Stomach (tissue), 9 donors: Measurements from ENCODE around the gene RO60. TPM values are rescaled to one million over a fixed set of nuclear protein-coding genes. Genes with fewer than 3 reads are reported as not detected.
"Not testable (repeated sequence)": the region's sequence is repeated elsewhere in the genome, so short reads cannot be mapped to it uniquely, and the experiment has no call there.

ENCODE experiments used
- DNase-seq, 2 donors: peaks; one replicate each; pipeline versions ENCODE4 v3.0.0 to v3.0.0-alpha.2; 2013 to 2019
- H3K27ac ChIP-seq, 5 donors: fragments of 200-600 bp in 4 of 5; sonication (generic) in 4 of 5; one replicate each; pipeline ENCODE4 v1.5.1; 2013 to 2019; ENCODE audit warnings: mild to moderate bottlenecking in 1 of 5, moderate library complexity in 1 of 5
- H3K27me3 ChIP-seq, 3 donors: fragments of 200-600 bp; sonication (generic); one replicate each; pipeline ENCODE4 v1.5.1; 2017 to 2019; ENCODE audit warnings: mixed run types in 1 of 3
- H3K36me3 ChIP-seq, 4 donors: fragments of 200-600 bp; sonication (generic); 1 replicate in 3 of 4; 2 replicates in 1 of 4; pipeline ENCODE4 v1.5.1; 2016 to 2019
- H3K4me1 ChIP-seq, 4 donors: fragments of 200-600 bp; sonication (generic); one replicate each; pipeline ENCODE4 v1.5.1; 2016 to 2019
- H3K4me3 ChIP-seq, 4 donors: fragments of 200-600 bp; sonication (generic) in 3 of 4; one replicate each; pipeline ENCODE4 v1.5.1; 2016 to 2019; ENCODE audit warnings: mild to moderate bottlenecking in 1 of 4
- H3K9me3 ChIP-seq, 4 donors: fragments of 200-600 bp; sonication (generic); one replicate each; pipeline ENCODE4 v1.5.1; 2016 to 2019
- EP300 ChIP-seq: sonication (generic); formaldehyde crosslinking; IDR thresholded peaks from one replicate; pipeline ENCODE4 v1.6.1; 2017; ENCODE audit warnings: antibody characterized with exemption
- POLR2A ChIP-seq, 4 donors: fragments of 450-650 bp; IDR thresholded peaks; one replicate each; pipeline ENCODE4 v1.6.1; 2016; ENCODE audit warnings: antibody characterized with exemption in 4 of 4, control low read depth in 2 of 4, mild to moderate bottlenecking in 1 of 4, moderate library complexity in 1 of 4
- POLR2AphosphoS5 ChIP-seq, 3 donors: sonication (generic); formaldehyde crosslinking; IDR thresholded peaks; one replicate each; pipeline ENCODE4 v1.6.1; 2016; ENCODE audit warnings: antibody characterized with exemption in 3 of 3
- WGBS, 5 donors: extraction: QIAGEN DNeasy Blood & Tissue Kit in 3 of 5; methylation state at CpG; one replicate each; pipeline versions ENCODE4 v1.1.5 to v1.1.7; 2013 to 2018; 5-methylcytosine and 5-hydroxymethylcytosine counted together
- intact Hi-C: fragments of 100-400 bp; cut with DNase I; formaldehyde crosslinking; loops from one replicate; pipeline ENCODE4 v1.15.1; 2023; ENCODE audit warnings: low total_unique reads
- polyA plus RNA-seq, 3 donors: library from polyadenylated mRNA; stranded (reverse); fragments of 200-250 nt; gene quantifications; one replicate each; pipeline ENCODE4 v1.2.3, GENCODE V29; 2013
- total RNA-seq, 5 donors: library from RNA; depleted of rRNA; stranded (reverse); fragments of >200 nt; gene quantifications; one replicate each; pipeline versions ENCODE4 v1.1.0 to v1.2.3, GENCODE V29; 2014 to 2016
- TF ChIP-seq, protein P1 (sequence below), 7 experiments: fragments of 450-650 bp in 4 of 7; fragments of 200-600 bp in 3 of 7; sonication (generic) in 3 of 7; IDR thresholded peaks; one replicate each; pipeline ENCODE4 v1.5.1; 2016 to 2019; ENCODE audit warnings: antibody characterized with exemption in 7 of 7, control low read depth in 2 of 7, mild to moderate bottlenecking in 1 of 7
- donor health status: healthy with polysubstance abuse.
- donor health status: Bipolar disorder and iron deficiency.
- donor health status: healthy.

The RO60 gene
- total and polyA plus RNA-seq, 8 donors, result 2.6 to 155 (median 42.5) TPM

DNA sequence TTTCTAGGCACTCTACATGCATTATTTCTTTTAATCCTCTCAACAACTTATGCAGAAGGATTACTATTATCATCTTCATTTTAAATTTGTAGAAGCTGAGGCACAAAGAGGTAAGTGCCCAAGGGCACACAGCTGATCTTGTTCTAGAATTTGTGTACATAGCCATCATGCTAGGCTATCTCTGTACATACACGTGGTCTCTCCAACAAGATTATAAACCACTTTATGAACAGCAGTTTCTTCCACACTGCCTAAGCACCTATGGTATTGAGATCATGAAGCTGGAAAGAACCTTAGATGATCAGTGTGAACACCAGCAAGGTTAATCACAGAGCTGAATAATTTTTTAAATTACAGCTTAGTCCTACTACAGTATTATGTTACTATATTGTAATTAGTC lies 29.1 kb upstream of the RO60 start:
- TF ChIP-seq POLR2AphosphoS5 (IDR thresholded peaks at IDR 0.05) (no peak), POLR2A (IDR thresholded peaks at IDR 0.05) (no peak), EP300 (no peak)
- TF ChIP-seq, protein P1, sequence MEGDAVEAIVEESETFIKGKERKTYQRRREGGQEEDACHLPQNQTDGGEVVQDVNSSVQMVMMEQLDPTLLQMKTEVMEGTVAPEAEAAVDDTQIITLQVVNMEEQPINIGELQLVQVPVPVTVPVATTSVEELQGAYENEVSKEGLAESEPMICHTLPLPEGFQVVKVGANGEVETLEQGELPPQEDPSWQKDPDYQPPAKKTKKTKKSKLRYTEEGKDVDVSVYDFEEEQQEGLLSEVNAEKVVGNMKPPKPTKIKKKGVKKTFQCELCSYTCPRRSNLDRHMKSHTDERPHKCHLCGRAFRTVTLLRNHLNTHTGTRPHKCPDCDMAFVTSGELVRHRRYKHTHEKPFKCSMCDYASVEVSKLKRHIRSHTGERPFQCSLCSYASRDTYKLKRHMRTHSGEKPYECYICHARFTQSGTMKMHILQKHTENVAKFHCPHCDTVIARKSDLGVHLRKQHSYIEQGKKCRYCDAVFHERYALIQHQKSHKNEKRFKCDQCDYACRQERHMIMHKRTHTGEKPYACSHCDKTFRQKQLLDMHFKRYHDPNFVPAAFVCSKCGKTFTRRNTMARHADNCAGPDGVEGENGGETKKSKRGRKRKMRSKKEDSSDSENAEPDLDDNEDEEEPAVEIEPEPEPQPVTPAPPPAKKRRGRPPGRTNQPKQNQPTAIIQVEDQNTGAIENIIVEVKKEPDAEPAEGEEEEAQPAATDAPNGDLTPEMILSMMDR (IDR thresholded peaks at IDR 0.05), result no peak
- 17 to 54% (median 50%) methylated on average over 1 of the region's 1 CpG for WGBS, 5 donors
- Histone ChIP-seq H3K36me3 (peaks cover 0 to 31% (median 26%) of the 10 kb centered on the region in 4 donors), H3K27ac (no peak overlapping the region), H3K27me3 (no peaks in the 10 kb centered on the region), H3K9me3 (no peaks in the 10 kb centered on the region), H3K4me3 (no peak overlapping the region), H3K4me1 (peaks cover 0 to 11% (median 5%) of the 10 kb centered on the region in 4 donors)
- intact Hi-C loops, result no loop called here
- no peak for DNase-seq

DNA sequence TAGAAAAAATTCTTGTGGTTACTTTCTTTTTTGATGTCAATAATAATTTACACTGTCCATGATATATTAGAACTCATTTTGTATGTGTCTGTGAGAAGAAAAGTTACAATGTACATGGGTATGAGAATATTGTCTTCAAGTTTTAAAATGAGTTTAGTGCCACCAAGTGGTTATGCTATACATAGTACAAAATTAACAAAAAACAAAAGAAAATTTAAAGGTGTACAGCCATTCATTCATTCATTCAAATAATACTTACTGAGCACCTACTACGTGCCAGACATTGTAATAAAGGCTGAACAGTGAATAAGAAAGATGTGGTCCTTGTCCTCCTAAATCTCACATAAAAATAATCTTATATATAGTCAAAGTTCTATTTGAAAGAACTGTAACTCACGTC lies 28.0 kb upstream of the RO60 start:
- H3K27me3 ChIP-seq, result no peaks in the 10 kb centered on the region
- no peak overlapping the region for H3K27ac ChIP-seq
- H3K9me3 ChIP-seq, result no peaks in the 10 kb centered on the region
- peak in 1 of 2 donors; percentile 14 for DNase-seq
- peaks cover 0 to 30% (median 20%) of the 10 kb centered on the region in 4 donors for H3K36me3 ChIP-seq
- WGBS, 5 donors, result 76 to 81% (median 76%) methylated on average over 2 of the region's 2 CpGs
- no peak for TF ChIP-seq EP300
- TF ChIP-seq POLR2A (IDR thresholded peaks at IDR 0.05), result no peak
- TF ChIP-seq, protein P1 (IDR thresholded peaks at IDR 0.05), result no peak
- TF ChIP-seq POLR2AphosphoS5 (IDR thresholded peaks at IDR 0.05), result no peak
- intact Hi-C loops, result no loop called here
- no peak overlapping the region for H3K4me3 ChIP-seq
- H3K4me1 ChIP-seq, result peaks cover 0 to 11% (median 6%) of the 10 kb centered on the region in 4 donors

DNA sequence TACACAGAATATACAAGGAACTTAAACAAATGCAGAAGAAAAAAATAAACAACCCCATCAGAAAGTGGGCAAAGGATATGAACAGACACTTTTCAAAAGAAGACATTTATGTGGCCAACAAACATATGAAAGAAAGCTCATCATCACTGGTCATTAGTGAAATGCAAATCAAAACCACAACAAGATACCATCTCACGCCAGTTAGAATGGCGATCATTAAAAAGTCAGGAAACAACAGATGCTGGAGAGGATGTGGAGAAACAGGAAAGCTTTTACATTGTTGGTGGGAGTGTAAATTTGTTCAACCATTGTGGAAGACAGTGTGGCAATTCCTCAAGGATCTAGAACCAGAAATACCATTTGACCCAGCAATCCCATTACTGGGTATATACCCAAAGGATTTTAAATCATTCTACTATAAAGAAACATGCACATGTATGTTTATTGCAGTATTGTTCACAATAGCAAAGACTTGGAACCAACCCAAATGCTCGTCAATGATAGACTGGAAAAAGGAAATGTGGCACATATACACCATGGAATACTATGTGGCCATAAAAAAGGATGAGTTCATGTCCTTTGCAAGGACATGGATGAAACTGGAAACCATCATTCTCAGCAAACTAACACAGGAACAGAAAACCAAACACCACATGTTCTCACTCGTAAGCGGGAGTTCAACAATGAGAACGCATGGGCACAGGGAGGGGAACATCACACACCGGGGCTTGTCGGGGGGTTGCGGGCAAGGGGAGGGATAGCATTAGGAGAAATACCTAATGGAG lies 26.6 kb upstream of the RO60 start:
- H3K9me3 ChIP-seq, H3K4me3 ChIP-seq, H3K27me3 ChIP-seq, H3K27ac ChIP-seq, DNase-seq, intact Hi-C loops: not testable (repeated sequence)
- peaks cover 0 to 11% (median 9%) of the 10 kb centered on the region in 4 donors for H3K4me1 ChIP-seq
- peaks cover 0 to 16% (median 6%) of the 10 kb centered on the region in 4 donors for H3K36me3 ChIP-seq
- WGBS, 5 donors, result 92 to 100% (median 96%) methylated on average over 9 of the region's 9 CpGs

DNA sequence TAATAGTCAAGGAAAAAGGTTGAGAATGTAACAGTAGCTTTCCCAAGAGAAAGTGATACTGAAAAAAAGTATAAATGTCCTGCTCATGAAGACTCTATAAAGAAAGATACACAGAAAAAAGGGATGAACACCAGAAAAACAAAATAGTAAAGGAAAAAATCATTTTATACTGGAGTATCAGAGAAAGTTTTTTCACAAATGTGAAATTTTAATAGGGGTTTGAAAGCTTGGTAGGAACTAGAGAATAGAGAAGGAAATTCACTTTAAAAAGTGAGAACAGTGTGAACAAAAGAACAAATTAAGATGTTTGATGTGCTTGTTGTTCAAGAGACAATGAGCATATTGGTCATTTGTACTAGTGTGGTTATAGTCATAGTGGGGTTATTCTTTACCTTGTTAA lies 25.8 kb upstream of the RO60 start:
- no peak overlapping the region for H3K27ac ChIP-seq
- no peak overlapping the region for H3K4me3 ChIP-seq
- peaks cover 0 to 9% (median 2%) of the 10 kb centered on the region in 4 donors for H3K36me3 ChIP-seq
- peaks cover 0 to 11% (median 9%) of the 10 kb centered on the region in 4 donors for H3K4me1 ChIP-seq
- TF ChIP-seq POLR2AphosphoS5 (IDR thresholded peaks at IDR 0.05) (no peak), EP300 (no peak), POLR2A (IDR thresholded peaks at IDR 0.05) (no peak)
- TF ChIP-seq, protein P1 (IDR thresholded peaks at IDR 0.05), result no peak
- intact Hi-C loops, result no loop called here
- no peaks in the 10 kb centered on the region for H3K27me3 ChIP-seq
- no peak for DNase-seq
- H3K9me3 ChIP-seq, result no peaks in the 10 kb centered on the region
